Endothelial cell of umbilical vein (primary cell): Measurements from ENCODE around the gene TBPL1. TPM values are rescaled to one million over a fixed set of nuclear protein-coding genes. Genes with fewer than 3 reads are reported as not detected.
A peak's percentile ranks its signal among the peaks of the same experiment; 100 is the strongest.

ENCODE experiments used
- BruUV-seq: library from RNA; stranded (reverse); fragments of 400-500 nt; replicated peaks from 2 replicates; lab custom pipeline; 2021; lab: Mats Ljungman, UMichigan
- CTCF ChIA-PET: fragments of 300-600, 350-600 bp; sonication (Branson Sonifier 250); formaldehyde crosslinking; loops from one replicate; lab custom pipeline; 2021; ENCODE audit warnings: antibody characterized with exemption, inconsistent platforms; lab: Charles Lee
- POLR2A ChIA-PET: fragments of 300-600, 350-600 bp; sonication (Branson Sonifier 250); formaldehyde crosslinking; loops from one replicate; lab custom pipeline; 2021; ENCODE audit warnings: antibody characterized with exemption, inconsistent platforms; lab: Charles Lee
- DNase-seq: peaks from one replicate; pipeline ENCODE4 v3.0.0-alpha.2; 2011; ENCODE audit warnings: low read depth, low spot score
- FAIRE-seq: peaks from 2 replicates; lab custom pipeline; 2011; peaks lifted over from hg19 to GRCh38; lab: Jason Lieb, UNC
- H2AFZ ChIP-seq: 2 replicates; pipeline ENCODE4 v1.6.0; 2012; ENCODE audit warnings: low read depth, low read length, control low read depth, inconsistent platforms
- H3K27ac ChIP-seq: 2 replicates; pipeline ENCODE4 v1.5.1; 2011; ENCODE audit warnings: low read depth, mild to moderate bottlenecking, control low read depth, low read length, moderate library complexity; ENCODE audit not compliant: insufficient read depth
- H3K27me3 ChIP-seq, 2 experiments: 2 replicates each; pipeline versions ENCODE4 v1.6.0 to v1.6.1; 2011; ENCODE audit warnings: low read length in 2 of 2, mixed read lengths in 1 of 2; ENCODE audit not compliant: control insufficient read depth in 2 of 2, insufficient read depth in 2 of 2
- H3K36me3 ChIP-seq, 2 experiments: 2 replicates in 1 of 2; 3 replicates in 1 of 2; pipeline ENCODE4 v1.5.1; 2011; ENCODE audit warnings: low read length in 2 of 2, mild to moderate bottlenecking in 1 of 2, moderate library complexity in 1 of 2; ENCODE audit not compliant: control insufficient read depth in 2 of 2, insufficient read depth in 2 of 2; ENCODE audit errors: extremely low read depth in 1 of 2
- H3K4me1 ChIP-seq: 3 replicates; pipeline ENCODE4 v1.5.1; 2011; ENCODE audit warnings: mild to moderate bottlenecking, low read length; ENCODE audit not compliant: control insufficient read depth, insufficient read depth; ENCODE audit errors: extremely low read depth
- H3K4me2 ChIP-seq: 2 replicates; pipeline ENCODE4 v1.6.1; 2011; ENCODE audit warnings: low read length, control low read depth, mixed read lengths; ENCODE audit not compliant: insufficient read depth
- H3K4me3 ChIP-seq, 3 experiments: fragments of 200-600 bp in 1 of 3; sonication (generic), shearing (Covaris generic) in 1 of 3; replicated peaks in 1 of 3; 2 replicates each; pipeline ENCODE4 v1.5.1; 2011 to 2016; ENCODE audit warnings: control low read depth in 3 of 3, low read length in 3 of 3, mild to moderate bottlenecking in 2 of 3, inconsistent platforms in 1 of 3, low read depth in 1 of 3, moderate library complexity in 1 of 3; ENCODE audit not compliant: insufficient read depth in 1 of 3
- H3K79me2 ChIP-seq: 2 replicates; pipeline ENCODE4 v1.6.0; 2012; ENCODE audit warnings: low read length, inconsistent platforms; ENCODE audit not compliant: control insufficient read depth, insufficient read depth
- H3K9ac ChIP-seq: replicated peaks from 2 replicates; pipeline ENCODE3; 2011; ENCODE audit warnings: low read length, control low read depth; ENCODE audit not compliant: insufficient read depth; ENCODE audit errors: extremely low read depth
- H3K9me1 ChIP-seq: replicated peaks from 3 replicates; pipeline ENCODE4 v1.6.0; 2011; ENCODE audit warnings: mild to moderate bottlenecking, low read length; ENCODE audit not compliant: control insufficient read depth, insufficient read depth; ENCODE audit errors: extremely low read depth
- H3K9me3 ChIP-seq: replicated peaks from 2 replicates; pipeline ENCODE4 v1.5.1; 2012; ENCODE audit warnings: low read length, inconsistent platforms; ENCODE audit not compliant: control insufficient read depth, insufficient read depth
- H4K20me1 ChIP-seq: replicated peaks from 2 replicates; pipeline ENCODE3; 2011; ENCODE audit warnings: mild to moderate bottlenecking, low read length; ENCODE audit not compliant: control insufficient read depth, insufficient read depth; ENCODE audit errors: extremely low read depth
- CTCF ChIP-seq, 2 donors: IDR thresholded peaks; 1 replicate in 1 of 2; 2 replicates in 1 of 2; pipeline ENCODE4 v1.5.1; 2011; ENCODE audit warnings: low read length in 2 of 2, mild to moderate bottlenecking in 2 of 2, moderate library complexity in 2 of 2, control low read depth in 1 of 2, inconsistent platforms in 1 of 2, low read depth in 1 of 2; ENCODE audit not compliant: insufficient read depth in 1 of 2; ENCODE audit errors: extremely low read depth in 1 of 2
- MYC ChIP-seq: IDR thresholded peaks from one replicate; pipeline ENCODE4 v1.6.1; 2011; ENCODE audit warnings: mild to moderate bottlenecking, low read depth, low read length
- dilution Hi-C: fragments of 300-500 bp; cut with MboI; formaldehyde crosslinking; loops from one replicate; pipeline ENCODE4 v1.15.0; 2019; ENCODE audit warnings: low sequenced_read_pairs; ENCODE audit not compliant: extremely low pct_ligation_motif_present
- intact Hi-C: fragments of 100-400 bp; cut with micrococcal nuclease; formaldehyde crosslinking; loops from one replicate; pipeline ENCODE4 v1.10.0; 2022
- polyA plus RNA-seq, 4 experiments: library from polyadenylated mRNA; depleted of rRNA in 3 of 4; stranded (reverse) in 3 of 4; unstranded in 1 of 4; fragments of >200 nt; gene quantifications; 2 replicates each; pipeline versions ENCODE4 v1.2.1 to v1.2.3, GENCODE V29; 2011 to 2012; ENCODE audit warnings: missing spikeins in 1 of 4
- total RNA-seq: library from RNA; stranded (reverse); gene quantifications from 2 replicates; pipeline ENCODE4 v1.2.3, GENCODE V29; 2021

The TBPL1 gene
- total and polyA plus RNA-seq, 2 donors (not counting 3 experiments of a cell fraction or from before 2014, with no cell fraction given), result 19.6 to 31.2 TPM

DNA sequence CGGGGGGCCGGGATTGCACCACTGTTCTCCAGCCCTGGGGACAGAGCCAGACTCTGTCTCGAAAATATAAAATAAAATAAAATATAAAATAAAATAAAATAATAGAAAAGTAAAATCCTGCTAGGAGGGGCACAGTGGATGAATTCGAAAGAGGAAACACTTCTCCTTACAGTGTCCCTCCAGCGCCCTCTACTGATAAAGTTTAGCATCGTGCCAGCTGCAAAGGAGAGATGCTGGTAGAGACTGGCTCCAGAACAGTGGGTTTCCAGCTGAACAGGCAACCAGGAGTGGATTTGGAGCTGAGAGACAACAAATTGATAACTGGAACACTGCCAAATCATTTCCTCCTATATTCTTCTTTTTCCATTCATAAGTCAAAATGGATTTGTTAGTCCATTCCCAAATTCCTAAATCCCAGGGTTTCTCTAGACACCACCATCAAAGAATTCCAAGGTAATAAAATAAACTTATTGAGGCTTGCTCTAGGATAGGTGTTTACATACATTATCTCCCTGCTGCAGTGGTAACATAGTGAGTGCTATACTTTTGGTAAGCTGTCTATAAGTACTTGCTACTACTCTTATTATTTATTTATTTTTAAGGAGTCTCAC, 31.7 kb upstream of the TBPL1 start:
- FAIRE-seq, result peak; percentile 90

More for the DNA sequence above, 31.7 kb upstream of the TBPL1 start:
- H3K36me3 ChIP-seq, result no peaks in the 10 kb centered on the region
- H3K9ac ChIP-seq, result no peak overlapping the region
- H3K4me2 ChIP-seq, result no peak overlapping the region
- no peaks in the 10 kb centered on the region for H3K9me3 ChIP-seq
- H3K9me1 ChIP-seq, result no peaks in the 10 kb centered on the region
- BruUV-seq, result no TSS peak
- intact Hi-C loops, result loop anchor here (1.0 to 10.0 kb wide), 2 partner anchors 352 to 963 kb away; no protein-coding TSS in a partner anchor
- H3K4me1 ChIP-seq, result no peaks in the 10 kb centered on the region
- ChIA-PET CTCF (interaction anchor here (0.6 to 14.7 kb wide), 15 partner anchors 14 to 1092 kb away, joined by 3 to 983 read pairs (median 4); no protein-coding TSS in a partner anchor), POLR2A (no interaction called here)
- DNase-seq, result peak; percentile 66
- H4K20me1 ChIP-seq, result no peaks in the 10 kb centered on the region
- TF ChIP-seq MYC (no peak), CTCF (IDR thresholded peaks at IDR 0.05; ENCODE audit: extremely low read depth in 1 of 2, insufficient read depth in 1 of 2, low read depth in 1 of 2, low read length in 2 of 2) (peak; percentile 69 to 72)
- dilution Hi-C loops, result no loop called here
- no peak overlapping the region for H2AFZ ChIP-seq
- peaks cover 8 to 18% of the 10 kb centered on the region in 2 experiments for H3K27me3 ChIP-seq
- H3K79me2 ChIP-seq, result no peaks in the 10 kb centered on the region
- H3K4me3 ChIP-seq, result no peak overlapping the region
- no peak overlapping the region for H3K27ac ChIP-seq
